ENCODE measurements around the gene LRP1. TPM values are rescaled to one million over a fixed set of nuclear protein-coding genes. Genes with fewer than 3 reads are reported as not detected.

LRP1 gene
- total and polyA plus RNA-seq, 2 experiments from 2014 or later: 47.8 to 76.8 TPM

DNA sequence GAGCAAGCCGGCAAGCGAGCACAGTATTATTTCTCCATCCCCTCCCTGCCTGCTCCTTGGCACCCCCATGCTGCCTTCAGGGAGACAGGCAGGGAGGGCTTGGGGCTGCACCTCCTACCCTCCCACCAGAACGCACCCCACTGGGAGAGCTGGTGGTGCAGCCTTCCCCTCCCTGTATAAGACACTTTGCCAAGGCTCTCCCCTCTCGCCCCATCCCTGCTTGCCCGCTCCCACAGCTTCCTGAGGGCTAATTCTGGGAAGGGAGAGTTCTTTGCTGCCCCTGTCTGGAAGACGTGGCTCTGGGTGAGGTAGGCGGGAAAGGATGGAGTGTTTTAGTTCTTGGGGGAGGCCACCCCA is 84.4 kb downstream of the LRP1 start:
- no peaks in the 10 kb centered on the region for H3K9me2 ChIP-seq (replicated peaks; ENCODE audit: insufficient read depth)
- DNase-seq (ENCODE audit: low spot score): no peak
- H3K9me3 ChIP-seq (ENCODE audit: low read depth): no peaks in the 10 kb centered on the region
- no peak overlapping the region for H3K27ac ChIP-seq
- H3K4me3 ChIP-seq: no peak overlapping the region
- H4K20me1 ChIP-seq (ENCODE audit: insufficient read depth, poor library complexity, severe bottlenecking): no peaks in the 10 kb centered on the region
- no peaks in the 10 kb centered on the region for H3K36me3 ChIP-seq (replicated peaks; ENCODE audit: insufficient read depth, low read depth)
- peaks cover 30% of the 10 kb centered on the region for H3K27me3 ChIP-seq
- no peak overlapping the region for H2AFZ ChIP-seq
- H3K4me1 ChIP-seq (ENCODE audit: insufficient read depth): peaks cover 20% of the 10 kb centered on the region
- WGBS (ENCODE audit: low lambda C conversion rate, missing lambda C conversion rate): 91% methylated on average over 7 of the region's 7 CpGs
- H3K79me2 ChIP-seq: no peaks in the 10 kb centered on the region
- H3K4me2 ChIP-seq: no peak overlapping the region
- TF ChIP-seq EZH2 (IDR thresholded peaks at IDR 0.05; ENCODE audit: borderline replicate concordance) (no peak), EZH2phosphoT487 (IDR thresholded peaks at IDR 0.05; ENCODE audit: low read depth, severe bottlenecking, unreplicated experiment) (no peak)
- TF ChIP-seq, protein P1, sequence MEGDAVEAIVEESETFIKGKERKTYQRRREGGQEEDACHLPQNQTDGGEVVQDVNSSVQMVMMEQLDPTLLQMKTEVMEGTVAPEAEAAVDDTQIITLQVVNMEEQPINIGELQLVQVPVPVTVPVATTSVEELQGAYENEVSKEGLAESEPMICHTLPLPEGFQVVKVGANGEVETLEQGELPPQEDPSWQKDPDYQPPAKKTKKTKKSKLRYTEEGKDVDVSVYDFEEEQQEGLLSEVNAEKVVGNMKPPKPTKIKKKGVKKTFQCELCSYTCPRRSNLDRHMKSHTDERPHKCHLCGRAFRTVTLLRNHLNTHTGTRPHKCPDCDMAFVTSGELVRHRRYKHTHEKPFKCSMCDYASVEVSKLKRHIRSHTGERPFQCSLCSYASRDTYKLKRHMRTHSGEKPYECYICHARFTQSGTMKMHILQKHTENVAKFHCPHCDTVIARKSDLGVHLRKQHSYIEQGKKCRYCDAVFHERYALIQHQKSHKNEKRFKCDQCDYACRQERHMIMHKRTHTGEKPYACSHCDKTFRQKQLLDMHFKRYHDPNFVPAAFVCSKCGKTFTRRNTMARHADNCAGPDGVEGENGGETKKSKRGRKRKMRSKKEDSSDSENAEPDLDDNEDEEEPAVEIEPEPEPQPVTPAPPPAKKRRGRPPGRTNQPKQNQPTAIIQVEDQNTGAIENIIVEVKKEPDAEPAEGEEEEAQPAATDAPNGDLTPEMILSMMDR (IDR thresholded peaks at IDR 0.05; ENCODE audit: poor library complexity): no peak

GRCh38 chr12:57213058-57213715 is 84.9 kb downstream of the LRP1 start:
- peak; percentile 91 for DNase-seq (ENCODE audit: low spot score)
- Histone ChIP-seq H3K4me3 (no peak overlapping the region), H4K20me1 (ENCODE audit: insufficient read depth, poor library complexity, severe bottlenecking) (no peaks in the 10 kb centered on the region), H3K36me3 (replicated peaks; ENCODE audit: insufficient read depth, low read depth) (no peaks in the 10 kb centered on the region), H3K27ac (peak overlapping the region; percentile 35), H3K79me2 (no peaks in the 10 kb centered on the region), H3K4me1 (ENCODE audit: insufficient read depth) (peaks cover 24% of the 10 kb centered on the region), H3K27me3 (peaks cover 35% of the 10 kb centered on the region), H3K9me3 (ENCODE audit: low read depth) (no peaks in the 10 kb centered on the region), H3K9me2 (replicated peaks; ENCODE audit: insufficient read depth) (no peaks in the 10 kb centered on the region), H3K4me2 (no peak overlapping the region), H2AFZ (no peak overlapping the region)
- TF ChIP-seq EZH2 (IDR thresholded peaks at IDR 0.05; ENCODE audit: borderline replicate concordance) (no peak), EZH2phosphoT487 (IDR thresholded peaks at IDR 0.05; ENCODE audit: low read depth, severe bottlenecking, unreplicated experiment) (no peak)
- TF ChIP-seq, protein P1 (IDR thresholded peaks at IDR 0.05; ENCODE audit: poor library complexity): peak; percentile 91
- 22% methylated on average over 15 of the region's 16 CpGs for WGBS (ENCODE audit: low lambda C conversion rate, missing lambda C conversion rate)

GRCh38 chr12:57213763-57214397 is 85.6 kb downstream of the LRP1 start:
- no peaks in the 10 kb centered on the region for H3K36me3 ChIP-seq (replicated peaks; ENCODE audit: insufficient read depth, low read depth)
- peaks cover 42% of the 10 kb centered on the region for H3K27me3 ChIP-seq
- TF ChIP-seq EZH2 (IDR thresholded peaks at IDR 0.05; ENCODE audit: borderline replicate concordance) (no peak), EZH2phosphoT487 (IDR thresholded peaks at IDR 0.05; ENCODE audit: low read depth, severe bottlenecking, unreplicated experiment) (no peak)
- TF ChIP-seq, protein P1 (IDR thresholded peaks at IDR 0.05; ENCODE audit: poor library complexity): no peak
- peaks cover 24% of the 10 kb centered on the region for H3K4me1 ChIP-seq (ENCODE audit: insufficient read depth)
- no peak for DNase-seq (ENCODE audit: low spot score)
- peak overlapping the region; percentile 35 for H3K27ac ChIP-seq
- H3K4me3 ChIP-seq: no peak overlapping the region
- no peaks in the 10 kb centered on the region for H3K9me2 ChIP-seq (replicated peaks; ENCODE audit: insufficient read depth)
- no peak overlapping the region for H2AFZ ChIP-seq
- no peaks in the 10 kb centered on the region for H4K20me1 ChIP-seq (ENCODE audit: insufficient read depth, poor library complexity, severe bottlenecking)
- no peaks in the 10 kb centered on the region for H3K79me2 ChIP-seq
- H3K4me2 ChIP-seq: no peak overlapping the region
- H3K9me3 ChIP-seq (ENCODE audit: low read depth): no peaks in the 10 kb centered on the region
- WGBS (ENCODE audit: low lambda C conversion rate, missing lambda C conversion rate): 75% methylated on average over 4 of the region's 4 CpGs
